ENCODE results near the gene TMEM219. TPM values are rescaled to one million over a fixed set of nuclear protein-coding genes. Genes with fewer than 3 reads are reported as not detected.

Gene TMEM219
- total and polyA plus RNA-seq, 2 of the 8 experiments (the other 6 are each of a cell fraction or from before 2014, with no cell fraction given), result 60.2 to 116 TPM

DNA sequence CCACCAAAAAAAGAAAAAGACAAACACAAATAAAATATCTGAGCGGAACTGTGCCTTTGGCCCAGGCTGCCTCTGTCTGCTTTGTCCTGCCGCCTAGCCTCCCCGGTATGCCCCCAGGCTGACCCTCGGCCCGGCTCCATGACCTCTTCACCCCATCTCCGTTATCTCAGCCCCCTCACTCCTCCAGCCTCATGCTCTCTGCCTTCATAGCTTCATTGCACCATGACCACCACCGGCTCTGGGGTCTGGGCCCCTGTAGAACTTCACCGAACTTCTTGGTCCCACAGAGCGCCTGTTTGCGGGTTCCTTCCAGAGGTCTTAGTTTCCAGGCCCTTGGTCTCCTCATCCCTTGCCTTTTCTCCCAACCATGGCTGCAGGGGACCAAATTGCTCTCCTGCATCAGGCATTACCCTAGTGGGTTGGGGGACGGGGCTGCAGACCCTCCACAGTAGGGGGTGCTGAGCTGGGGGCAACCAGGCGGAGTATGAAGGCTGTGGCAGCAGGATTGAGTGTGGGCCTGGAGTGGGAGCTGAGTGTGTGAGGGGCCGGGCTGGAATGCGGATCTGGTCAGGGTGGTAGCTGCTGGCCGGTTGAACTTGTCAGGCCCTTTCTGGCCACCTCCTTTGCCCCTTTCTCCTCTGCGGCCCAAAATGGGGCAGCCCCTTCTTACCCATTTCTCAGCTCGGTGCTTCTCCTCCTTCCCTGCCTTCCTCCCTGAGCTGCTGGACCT is 26.6 kb downstream of the TMEM219 start (continued):
- TF ChIP-seq, protein P1, sequence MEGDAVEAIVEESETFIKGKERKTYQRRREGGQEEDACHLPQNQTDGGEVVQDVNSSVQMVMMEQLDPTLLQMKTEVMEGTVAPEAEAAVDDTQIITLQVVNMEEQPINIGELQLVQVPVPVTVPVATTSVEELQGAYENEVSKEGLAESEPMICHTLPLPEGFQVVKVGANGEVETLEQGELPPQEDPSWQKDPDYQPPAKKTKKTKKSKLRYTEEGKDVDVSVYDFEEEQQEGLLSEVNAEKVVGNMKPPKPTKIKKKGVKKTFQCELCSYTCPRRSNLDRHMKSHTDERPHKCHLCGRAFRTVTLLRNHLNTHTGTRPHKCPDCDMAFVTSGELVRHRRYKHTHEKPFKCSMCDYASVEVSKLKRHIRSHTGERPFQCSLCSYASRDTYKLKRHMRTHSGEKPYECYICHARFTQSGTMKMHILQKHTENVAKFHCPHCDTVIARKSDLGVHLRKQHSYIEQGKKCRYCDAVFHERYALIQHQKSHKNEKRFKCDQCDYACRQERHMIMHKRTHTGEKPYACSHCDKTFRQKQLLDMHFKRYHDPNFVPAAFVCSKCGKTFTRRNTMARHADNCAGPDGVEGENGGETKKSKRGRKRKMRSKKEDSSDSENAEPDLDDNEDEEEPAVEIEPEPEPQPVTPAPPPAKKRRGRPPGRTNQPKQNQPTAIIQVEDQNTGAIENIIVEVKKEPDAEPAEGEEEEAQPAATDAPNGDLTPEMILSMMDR (IDR thresholded peaks at IDR 0.05; ENCODE audit: control extremely low read depth in 1 of 3, insufficient read depth in 1 of 3, low read depth in 1 of 3, low read length in 3 of 3), result no peak
- TF ChIP-seq NRF1 (IDR thresholded peaks at IDR 0.05; ENCODE audit: low read depth, low read length) (no peak), CTBP2 (IDR thresholded peaks at IDR 0.05; ENCODE audit: borderline replicate concordance, insufficient read depth, insufficient read length, low read length) (no peak), SIN3A (conservative IDR thresholded peaks at IDR 0.05 in 1 of 2, IDR thresholded peaks at IDR 0.05 in 1 of 2; ENCODE audit: low read depth in 1 of 2, low read length in 2 of 2) (no peak), MAFK (IDR thresholded peaks at IDR 0.05; ENCODE audit: low read depth, low read length) (no peak), SIRT6 (IDR thresholded peaks at IDR 0.05; ENCODE audit: low read length) (no peak), KDM1A (IDR thresholded peaks at IDR 0.05; ENCODE audit: borderline replicate concordance, low read length) (no peak), YY1 (IDR thresholded peaks at IDR 0.05; ENCODE audit: low read depth, low read length) (no peak), EP300 (IDR thresholded peaks at IDR 0.05; ENCODE audit: borderline replicate concordance in 1 of 2, low read depth in 2 of 2, low read length in 2 of 2) (no peak), TEAD4 (IDR thresholded peaks at IDR 0.05; ENCODE audit: low read depth, low read length) (no peak), FOSL1 (IDR thresholded peaks at IDR 0.05; ENCODE audit: insufficient read depth, low read depth, low read length) (no peak), RNF2 (IDR thresholded peaks at IDR 0.05; ENCODE audit: borderline replicate concordance, low read depth, low read length, missing control alignments, poor library complexity, severe bottlenecking) (no peak)

Measured in H1 (cell line).